HFF-Myc (cell line): ENCODE results near the gene SAMHD1.
"Not testable (repeated sequence)": the region's sequence is repeated elsewhere in the genome, so short reads cannot be mapped to it uniquely, and the experiment has no call there.

ENCODE experiments used
- DNase-seq: peaks from one replicate; pipeline ENCODE4 v3.0.0-alpha.2; 2011; ENCODE audit warnings: low read depth; ENCODE audit errors: extremely low read depth
- H3K4me3 ChIP-seq: replicated peaks from 2 replicates; pipeline ENCODE4 v1.5.1; 2011; ENCODE audit warnings: low read depth, mild to moderate bottlenecking, control low read depth, low read length
- TF ChIP-seq, protein P1 (sequence below): IDR thresholded peaks from 2 replicates; pipeline ENCODE4 v1.5.1; 2012; ENCODE audit warnings: mild to moderate bottlenecking, low read depth, low read length, control low read depth; ENCODE audit errors: missing control alignments

Gene SAMHD1

DNA sequence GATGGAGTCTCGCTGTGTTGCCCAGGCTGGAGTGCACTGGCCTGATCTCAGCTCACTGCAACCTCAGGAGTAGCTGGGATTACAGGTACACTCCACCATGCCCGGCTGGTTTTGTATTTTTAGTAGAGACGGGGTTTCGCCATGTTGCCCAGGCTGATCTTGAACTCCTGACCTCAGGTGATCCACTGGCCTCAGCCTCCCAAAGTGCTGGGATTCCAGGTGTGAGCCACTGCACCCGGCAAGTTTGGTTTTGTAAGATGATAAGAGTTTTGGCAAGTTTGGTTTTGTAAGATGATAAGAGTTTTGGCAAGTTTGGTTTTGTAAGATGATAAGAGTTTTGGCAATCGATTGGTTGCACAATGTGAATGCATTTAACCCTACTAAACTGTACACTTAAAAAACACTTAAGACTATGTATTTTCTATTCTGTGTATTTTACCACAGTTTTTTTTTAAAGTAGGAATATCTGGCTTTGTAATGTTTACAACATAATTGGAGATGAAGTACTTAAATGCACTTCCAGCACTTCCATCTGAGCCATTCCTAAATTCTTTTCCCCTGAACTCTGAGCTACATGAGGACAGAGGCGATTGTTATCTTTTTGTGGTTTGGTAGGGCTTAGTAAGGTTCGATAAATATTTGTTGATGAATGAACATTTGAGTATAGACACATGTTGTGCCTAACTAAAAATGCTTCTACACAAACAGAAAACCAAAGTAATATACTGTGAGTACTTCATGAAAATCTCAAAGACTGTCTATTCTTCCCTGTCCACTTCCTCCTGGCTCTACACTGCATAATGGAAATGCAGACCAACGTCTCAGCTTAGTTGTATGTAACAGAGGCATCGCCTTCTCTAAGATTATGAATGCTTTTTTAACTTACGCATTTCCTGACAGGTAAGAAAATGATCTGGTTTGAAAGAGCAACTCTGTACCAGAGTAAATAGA lies 18.8 kb downstream of the SAMHD1 start:
- H3K4me3 ChIP-seq: no peak overlapping the region
- TF ChIP-seq, protein P1, sequence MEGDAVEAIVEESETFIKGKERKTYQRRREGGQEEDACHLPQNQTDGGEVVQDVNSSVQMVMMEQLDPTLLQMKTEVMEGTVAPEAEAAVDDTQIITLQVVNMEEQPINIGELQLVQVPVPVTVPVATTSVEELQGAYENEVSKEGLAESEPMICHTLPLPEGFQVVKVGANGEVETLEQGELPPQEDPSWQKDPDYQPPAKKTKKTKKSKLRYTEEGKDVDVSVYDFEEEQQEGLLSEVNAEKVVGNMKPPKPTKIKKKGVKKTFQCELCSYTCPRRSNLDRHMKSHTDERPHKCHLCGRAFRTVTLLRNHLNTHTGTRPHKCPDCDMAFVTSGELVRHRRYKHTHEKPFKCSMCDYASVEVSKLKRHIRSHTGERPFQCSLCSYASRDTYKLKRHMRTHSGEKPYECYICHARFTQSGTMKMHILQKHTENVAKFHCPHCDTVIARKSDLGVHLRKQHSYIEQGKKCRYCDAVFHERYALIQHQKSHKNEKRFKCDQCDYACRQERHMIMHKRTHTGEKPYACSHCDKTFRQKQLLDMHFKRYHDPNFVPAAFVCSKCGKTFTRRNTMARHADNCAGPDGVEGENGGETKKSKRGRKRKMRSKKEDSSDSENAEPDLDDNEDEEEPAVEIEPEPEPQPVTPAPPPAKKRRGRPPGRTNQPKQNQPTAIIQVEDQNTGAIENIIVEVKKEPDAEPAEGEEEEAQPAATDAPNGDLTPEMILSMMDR: no peak
- no peak for DNase-seq

DNA sequence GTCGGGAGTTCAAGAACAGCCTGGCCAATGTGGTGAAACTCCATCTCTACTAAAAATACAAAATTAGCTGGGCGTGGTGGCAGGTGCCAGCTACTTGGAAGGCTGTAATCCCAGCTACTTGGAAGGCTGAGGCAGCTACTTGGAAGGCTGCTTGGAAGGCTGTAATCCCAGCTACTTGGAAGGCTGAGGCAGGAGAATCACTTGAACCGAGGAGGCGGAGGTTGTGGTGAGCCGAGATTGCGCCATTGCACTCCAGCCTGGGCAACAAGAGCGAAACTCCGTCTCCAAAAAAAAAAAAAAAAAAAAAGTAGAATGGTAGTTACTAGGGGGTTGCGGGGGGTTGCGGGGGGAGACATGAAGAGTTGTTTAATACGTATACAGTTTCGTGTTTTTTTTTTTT lies 19.4 kb downstream of the SAMHD1 start:
- not testable (repeated sequence) for H3K4me3 ChIP-seq, DNase-seq

DNA sequence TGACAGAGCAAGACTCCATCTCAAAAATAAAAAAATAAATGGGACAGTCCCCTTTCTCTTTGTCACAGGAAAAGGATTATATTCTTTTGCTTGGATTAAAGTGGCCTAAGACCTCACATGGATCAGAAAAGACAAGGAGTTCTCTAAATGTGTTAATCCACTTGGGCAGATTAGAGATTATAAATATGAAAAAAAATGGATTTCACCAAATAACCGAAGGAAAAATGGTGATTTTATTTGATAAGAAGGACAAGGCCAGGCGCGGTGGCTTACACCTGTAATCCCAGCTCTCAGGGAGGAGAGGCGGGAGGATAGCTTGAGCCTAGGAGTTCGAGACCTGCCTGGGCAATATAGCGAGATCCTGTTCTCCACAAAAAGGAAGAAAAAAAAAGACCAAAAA lies 21.8 kb downstream of the SAMHD1 start:
- no peak for DNase-seq
- TF ChIP-seq, protein P1: no peak
- no peak overlapping the region for H3K4me3 ChIP-seq

DNA sequence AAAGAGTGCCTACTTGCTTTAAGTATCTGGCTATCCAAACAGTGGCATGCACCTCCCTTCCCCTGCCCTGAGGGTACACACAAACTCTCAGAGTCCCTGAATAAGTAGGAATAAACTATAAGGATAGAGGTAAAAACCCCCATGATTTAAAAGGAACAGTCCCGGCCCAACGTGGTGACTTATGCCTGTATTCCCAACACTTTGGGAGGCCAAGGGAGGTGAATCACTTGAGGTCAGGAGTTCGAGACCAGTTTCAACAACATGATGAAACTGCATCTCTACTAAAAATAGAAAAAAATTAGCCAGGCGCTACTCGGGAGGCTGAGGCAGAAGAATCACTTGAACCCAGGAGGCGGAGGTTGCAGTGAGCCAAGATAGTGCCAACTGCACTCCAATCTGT lies 22.2 kb downstream of the SAMHD1 start:
- no peak for DNase-seq
- TF ChIP-seq, protein P1: no peak
- H3K4me3 ChIP-seq: no peak overlapping the region

DNA sequence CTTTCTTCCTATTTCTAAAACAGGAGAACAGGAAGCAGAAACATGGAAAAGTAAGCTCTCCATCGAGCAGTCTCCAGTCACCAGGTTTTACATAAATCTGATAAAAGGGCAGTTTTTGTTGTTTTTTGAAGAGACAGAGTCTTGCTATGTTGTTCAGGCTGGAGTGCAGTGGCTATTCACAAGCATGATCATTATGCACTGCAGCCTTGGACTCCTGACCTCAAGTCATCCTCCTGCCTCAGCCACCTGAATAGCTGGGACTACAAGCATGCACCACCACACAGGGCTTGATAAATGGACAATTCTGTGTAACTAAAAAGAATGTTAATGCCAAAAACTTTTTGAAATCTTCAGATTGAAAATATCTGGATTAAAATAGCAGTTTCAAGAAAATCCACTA lies 23.8 kb downstream of the SAMHD1 start:
- H3K4me3 ChIP-seq: no peak overlapping the region
- TF ChIP-seq, protein P1: no peak
- no peak for DNase-seq

DNA sequence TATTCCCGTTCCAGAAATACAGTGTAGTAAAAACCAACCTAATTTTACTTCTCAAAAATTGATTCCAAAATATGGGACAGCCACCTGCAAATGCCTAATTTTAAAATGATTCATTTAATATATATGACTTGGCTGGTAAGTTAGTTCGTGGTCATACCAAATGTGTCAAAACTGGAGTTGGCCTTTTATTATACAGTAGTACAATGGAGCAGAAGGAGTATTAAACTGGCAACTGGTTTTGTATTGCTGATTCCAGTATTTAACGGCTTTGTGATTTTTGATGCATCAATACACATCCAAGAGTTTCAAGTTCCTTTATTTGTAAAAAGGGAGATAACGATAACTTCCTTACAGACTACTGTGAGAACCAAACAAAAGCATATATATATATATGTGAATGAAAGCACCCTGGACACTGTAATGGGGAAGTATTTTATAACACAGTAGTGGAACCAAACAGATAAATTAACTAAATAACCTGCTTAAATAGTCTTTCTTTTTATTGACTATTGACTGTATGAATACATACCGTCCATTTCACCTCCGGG lies 24.8 kb downstream of the SAMHD1 start:
- DNase-seq: no peak
- H3K4me3 ChIP-seq: no peak overlapping the region
- TF ChIP-seq, protein P1: no peak

DNA sequence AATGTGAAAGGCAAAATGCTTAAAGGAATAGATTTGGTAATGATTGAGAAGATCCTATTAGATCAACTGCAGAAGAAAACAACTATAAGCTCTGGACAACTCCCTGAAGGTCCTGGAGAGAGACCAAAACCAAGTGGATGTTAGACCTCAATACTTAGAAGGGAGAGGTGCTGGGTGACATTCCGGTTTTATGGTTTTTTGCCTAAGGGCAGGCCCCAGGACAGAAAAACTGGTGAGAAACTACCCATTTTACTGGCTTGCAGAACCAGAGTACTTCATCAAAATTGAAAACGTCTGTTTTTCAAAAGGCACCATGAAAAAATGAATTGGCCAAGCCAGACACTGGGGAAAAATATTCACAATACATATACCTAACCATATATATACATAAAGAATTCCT lies 26.3 kb downstream of the SAMHD1 start:
- TF ChIP-seq, protein P1: no peak
- DNase-seq: no peak
- no peak overlapping the region for H3K4me3 ChIP-seq
